GM21825 (cell line): ENCODE data around the gene FUT6.
"Not testable (repeated sequence)": the region's sequence is repeated elsewhere in the genome, so short reads cannot be mapped to it uniquely, and the experiment has no call there.

Source experiments
- ATAC-seq: cut with Tn5 transposase; IDR thresholded peaks from one replicate; pipeline ENCODE4 v1.9.1; 2021; ENCODE audit warnings: mild to moderate bottlenecking, moderate library complexity; ENCODE audit not compliant: unreplicated experiment

The FUT6 gene, protein sequence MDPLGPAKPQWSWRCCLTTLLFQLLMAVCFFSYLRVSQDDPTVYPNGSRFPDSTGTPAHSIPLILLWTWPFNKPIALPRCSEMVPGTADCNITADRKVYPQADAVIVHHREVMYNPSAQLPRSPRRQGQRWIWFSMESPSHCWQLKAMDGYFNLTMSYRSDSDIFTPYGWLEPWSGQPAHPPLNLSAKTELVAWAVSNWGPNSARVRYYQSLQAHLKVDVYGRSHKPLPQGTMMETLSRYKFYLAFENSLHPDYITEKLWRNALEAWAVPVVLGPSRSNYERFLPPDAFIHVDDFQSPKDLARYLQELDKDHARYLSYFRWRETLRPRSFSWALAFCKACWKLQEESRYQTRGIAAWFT

DNA sequence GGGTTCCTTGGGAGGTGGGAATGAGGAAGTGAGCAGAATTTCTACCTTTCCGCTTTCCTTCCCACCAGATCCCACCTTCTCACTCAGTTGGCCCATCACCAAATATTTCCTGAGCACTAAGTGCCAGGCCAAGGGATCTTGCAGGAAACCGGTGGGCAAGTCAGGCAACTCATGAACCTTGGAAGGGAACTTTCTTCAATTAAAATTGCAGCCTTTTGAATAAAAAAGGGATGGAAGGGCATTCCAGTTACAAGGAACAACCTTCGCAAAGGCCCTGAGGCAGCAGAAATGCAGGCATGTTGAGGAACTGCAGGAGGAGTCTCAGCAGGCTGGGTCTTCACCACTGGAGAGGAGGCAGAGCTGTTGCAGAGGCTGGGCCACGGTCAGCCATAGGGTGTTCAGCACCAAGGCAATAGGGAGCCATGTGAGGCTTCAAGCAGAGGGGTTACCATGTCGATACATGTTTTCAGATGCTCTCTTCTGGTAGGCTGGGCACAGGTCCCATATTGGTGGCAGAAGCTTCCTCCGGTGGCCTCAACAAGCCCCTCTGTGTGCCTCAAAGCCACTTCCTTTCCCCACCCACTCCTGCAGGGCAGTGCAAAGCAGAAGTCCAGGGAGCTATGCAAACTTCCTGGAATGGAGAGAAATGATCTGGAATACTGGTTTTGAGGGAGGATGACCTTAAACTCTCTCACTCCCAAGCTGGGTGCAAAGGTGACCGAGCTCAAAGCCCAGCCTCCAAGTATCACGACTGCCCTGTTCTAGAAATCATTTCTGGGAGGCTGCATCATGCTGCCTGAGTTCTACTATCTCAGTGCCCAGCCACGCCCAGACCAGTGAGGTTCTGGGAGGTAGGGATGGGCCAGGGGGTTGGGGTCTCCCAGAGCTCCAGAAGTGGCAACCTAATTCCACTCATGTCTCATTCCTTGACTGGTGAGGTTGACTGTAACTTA lies at the start of gene FUT6:
TSS of gene FUT6 (minus strand) at position 638 of the 953 bp plus-strand sequence. CDS start 7,135 bp downstream, outside the sequence.
- ATAC-seq, result no peak

DNA sequence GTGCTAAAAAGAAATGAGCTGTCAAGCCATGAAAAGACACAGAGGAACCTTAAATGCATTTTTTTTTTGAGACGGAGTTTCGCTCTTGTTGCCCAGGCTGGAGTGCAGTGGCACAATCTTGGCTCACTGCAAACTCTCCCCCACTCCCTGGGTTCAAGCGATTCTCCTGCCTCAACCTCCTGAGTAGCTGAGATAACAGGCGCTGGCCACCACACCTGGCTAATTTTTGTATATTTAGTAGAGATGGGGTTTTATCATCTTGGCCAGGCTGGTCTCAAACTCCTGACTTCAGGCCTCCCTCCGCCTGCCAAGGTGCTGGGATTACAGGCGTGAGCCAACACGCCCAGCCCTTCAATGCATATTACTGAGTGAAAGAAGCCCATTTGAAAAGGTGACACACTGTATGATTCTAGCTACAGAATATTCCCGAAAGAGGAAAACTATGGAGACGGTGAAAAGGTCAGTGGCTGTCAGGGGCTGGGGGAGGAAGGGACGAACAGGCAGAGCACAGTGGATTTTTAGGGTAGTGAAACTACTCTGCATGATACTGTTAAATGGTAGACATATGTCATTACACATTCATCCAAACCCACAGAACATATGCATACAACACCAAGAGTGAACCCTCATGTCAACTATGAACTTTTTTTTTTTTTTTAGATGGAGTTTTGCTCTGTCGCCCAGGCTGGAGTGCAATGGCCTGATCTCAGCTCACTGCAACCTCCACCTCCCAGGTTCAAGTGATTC lies 44.7 kb upstream of the FUT6 start:
- not testable (repeated sequence) for ATAC-seq

DNA sequence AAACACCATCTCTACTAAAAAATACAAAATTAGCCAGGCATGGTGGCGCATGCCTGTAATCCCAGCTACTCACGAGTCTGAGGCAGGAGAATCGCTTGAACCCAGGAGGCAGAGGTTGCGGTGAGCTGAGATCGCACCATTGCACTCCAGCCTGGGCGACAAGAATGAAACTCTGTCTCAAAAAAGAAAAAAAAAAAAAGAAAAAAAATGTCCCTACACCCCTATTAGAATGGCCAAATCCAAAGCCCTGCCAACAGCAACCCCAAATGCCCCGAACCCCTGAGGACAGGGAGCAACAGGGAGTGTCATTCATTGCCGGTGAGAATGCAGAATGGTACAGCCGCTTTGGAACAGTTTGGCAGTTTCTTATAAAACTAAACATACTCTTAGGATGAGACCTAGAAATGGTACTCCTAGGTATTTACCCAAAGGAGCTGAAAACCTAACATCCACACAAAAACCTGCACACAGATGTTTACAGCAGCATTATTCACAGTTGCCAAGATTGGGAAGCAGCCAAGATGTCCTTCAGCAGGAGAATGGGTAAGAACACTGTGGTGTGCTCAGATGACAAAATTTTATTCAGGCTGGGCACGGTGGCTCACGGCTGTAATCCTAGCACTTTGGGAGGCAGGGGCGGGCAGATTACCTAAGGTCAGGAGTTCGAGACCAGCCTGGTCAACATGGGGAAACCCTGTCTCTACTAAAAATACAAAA lies 43.8 kb upstream of the FUT6 start:
- not testable (repeated sequence) for ATAC-seq

DNA sequence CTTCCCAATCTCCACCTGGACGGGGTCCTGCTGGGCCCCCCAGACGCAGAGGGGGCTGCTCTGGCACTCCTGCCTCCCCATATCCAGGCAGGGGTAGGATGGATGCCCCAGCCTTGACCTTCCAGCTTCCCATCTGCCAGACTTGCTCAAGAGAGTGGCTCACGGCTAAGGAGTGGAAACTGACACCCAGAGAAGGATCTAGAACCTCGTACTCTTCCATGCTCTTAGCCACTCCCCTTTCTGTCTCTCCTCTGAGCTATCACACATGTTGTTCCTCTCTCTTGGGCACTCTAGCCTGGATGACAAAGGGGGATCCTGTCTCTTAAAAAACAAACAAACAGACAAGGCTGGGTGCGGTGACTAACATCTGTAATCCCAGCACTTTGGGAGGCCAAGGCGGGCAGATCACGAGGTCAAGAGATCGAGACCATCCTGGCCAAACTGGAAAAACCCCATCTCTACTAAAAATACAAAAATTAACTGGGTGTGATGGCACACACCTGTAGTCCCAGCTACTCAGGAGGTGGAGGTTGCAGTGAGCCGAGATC lies 43.0 kb upstream of the FUT6 start:
- ATAC-seq, result no peak

DNA sequence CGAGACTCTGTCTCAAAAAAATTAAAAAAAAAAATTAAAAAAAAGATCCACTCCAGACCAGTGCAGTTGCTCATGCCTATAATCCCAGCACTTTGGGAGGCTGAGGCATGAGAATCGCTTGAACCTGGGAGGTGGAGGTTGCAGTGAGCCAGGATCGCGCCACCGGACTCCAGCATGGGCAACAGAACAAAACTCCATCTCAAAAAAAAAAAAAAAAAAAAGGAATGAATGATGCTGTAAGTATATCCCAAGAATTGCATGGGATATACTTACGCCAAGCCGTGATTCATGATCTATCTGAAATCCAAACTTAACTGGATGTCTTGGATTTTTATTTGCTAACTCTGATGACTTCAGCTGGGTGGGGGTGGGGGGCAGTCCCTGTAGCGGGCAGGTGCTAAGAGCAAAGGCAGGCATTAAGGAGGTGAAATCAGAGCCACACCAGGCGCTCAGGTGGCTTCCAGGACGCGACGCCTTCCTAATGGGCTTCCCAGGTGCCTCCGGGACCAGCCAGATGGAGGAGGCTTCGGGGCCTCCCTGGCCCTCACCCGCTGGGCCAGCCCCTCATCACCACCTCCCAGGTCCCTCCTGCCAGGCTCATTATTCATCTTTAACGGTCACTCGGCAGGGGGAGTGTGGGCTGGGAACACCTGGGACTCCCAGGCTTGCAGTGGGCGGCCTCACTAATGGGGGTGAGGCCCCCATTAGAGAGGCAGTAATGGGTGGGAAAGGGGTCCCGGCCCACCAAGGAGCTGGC lies 42.2 kb upstream of the FUT6 start:
- no peak for ATAC-seq

DNA sequence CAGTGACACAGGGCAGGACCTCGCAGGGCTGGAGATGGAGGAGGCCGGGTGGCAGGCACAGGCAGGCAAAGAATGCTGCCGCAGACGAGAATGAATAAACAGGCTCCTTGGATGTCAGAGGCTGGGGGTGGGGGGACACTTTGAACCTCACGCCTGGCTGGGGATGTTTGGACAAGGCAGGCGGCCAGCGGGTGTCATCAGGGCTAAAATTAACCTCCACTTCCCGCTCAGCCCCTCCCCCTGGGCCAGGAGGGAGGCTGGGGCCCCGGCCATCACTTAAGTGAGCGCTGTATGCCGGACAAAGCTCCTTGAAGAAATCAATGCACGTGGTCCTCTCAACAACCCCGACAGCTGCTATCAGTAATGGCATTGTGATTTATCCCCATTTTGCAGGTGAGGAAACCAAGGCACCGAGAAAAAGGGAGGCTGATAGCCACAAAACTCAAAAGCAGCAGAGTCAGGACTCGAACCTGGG lies 41.1 kb upstream of the FUT6 start:
- no peak for ATAC-seq

DNA sequence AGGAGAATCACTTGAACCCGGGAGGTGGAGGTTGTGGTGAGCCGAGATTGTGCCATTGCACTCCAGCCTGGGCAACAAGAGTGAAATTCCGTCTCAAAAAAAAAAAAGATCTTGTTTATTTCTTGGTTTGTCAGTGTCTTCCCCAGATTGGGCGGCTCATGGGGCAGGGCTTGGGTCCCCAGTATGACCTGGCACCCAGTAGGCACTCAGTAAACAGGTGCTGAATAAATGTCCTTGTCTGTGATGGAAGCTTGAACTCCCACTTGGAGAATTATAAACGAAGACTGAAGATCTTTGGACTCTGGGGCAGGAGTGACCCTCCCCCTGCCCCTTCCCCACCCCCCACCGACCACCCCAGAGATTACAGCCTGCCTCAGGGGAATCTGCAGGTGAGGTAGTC lies 40.7 kb upstream of the FUT6 start:
- ATAC-seq, result no peak

DNA sequence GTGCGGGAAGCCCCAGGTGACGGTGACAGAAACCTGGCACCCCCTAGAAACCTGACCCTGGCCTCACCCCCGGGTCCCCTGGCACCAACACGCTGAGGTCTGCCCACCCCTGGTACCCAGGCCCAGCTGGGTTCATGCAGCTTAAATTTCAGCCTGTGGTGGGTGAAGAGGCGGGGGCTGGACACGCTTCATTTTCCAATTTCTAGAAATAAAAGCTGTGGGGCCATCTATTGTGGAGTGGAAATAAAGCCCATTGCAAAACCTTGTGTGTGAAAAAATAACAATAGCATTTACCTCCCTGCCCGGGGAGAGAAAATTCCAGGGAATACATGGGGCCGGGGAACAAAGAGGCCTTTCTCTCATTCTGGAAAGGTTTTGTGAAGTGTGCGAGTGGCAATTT lies 38.4 kb upstream of the FUT6 start:
- no peak for ATAC-seq

DNA sequence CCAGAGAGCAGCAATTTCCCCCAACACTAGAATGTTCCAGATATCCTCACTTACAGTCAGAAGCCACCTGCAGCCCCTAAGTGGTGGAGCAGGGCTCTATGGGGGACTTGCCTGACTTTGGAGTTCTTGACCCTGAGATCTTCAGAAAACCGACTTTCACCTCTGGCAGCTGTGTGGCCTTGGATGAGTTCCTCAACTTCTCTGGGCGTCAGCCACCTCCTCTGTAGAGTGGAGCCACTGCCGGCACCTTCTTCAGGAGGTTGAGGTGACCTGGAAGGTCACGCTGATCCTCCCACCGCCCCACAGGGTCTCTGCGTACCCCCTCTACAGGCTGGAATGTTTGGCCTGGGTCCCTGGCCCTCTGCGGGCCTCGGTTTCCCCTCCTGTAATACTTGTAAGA lies 37.9 kb upstream of the FUT6 start:
- no peak for ATAC-seq

DNA sequence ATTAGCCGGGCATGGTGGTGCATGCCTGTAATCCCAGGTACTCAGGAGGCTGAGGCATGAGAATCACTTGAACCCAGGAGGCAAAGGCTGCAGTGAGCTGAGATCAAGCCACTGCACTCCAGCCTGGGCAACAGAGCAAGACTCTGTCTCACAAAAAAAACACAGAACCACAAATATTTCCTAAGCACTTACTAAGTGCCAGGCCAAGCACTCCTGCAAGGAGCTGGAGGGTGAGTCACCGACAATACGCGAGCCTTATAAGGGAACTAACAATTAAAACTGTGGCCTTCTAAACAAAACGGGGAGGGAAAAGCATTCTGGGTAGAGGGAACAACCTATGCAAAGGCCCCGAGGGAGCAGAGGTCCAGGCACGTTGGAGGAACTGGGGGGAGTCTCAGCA lies 35.0 kb upstream of the FUT6 start:
- ATAC-seq, result not testable (repeated sequence)

DNA sequence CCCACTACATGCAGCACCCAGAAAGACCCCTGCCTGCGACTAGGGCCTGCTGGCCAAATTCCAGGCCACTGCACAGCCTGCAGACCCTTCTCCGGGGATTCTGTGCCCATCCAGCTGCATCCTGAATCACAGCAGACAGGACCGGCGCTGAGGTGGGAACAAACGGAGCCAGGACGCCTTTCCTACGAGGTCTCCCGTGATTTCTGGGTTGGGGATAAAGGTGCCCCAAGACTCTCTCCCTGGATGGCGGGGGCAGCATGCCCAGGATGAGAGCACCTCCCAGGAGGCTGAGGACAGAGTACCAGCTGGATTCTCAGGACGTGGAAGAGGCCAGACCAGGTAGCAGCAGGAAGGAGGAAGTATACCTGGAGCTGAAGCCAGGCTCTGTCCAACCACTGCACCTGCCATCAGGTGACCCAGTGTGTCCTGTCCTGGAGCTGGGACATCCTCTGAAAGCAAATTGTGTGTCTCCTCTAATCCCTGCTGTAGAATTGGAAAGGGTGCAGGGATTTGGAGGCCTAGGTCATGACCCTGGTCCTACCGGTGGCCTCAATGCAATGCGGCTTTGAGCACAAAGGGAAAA lies 34.2 kb upstream of the FUT6 start:
- ATAC-seq, result no peak

DNA sequence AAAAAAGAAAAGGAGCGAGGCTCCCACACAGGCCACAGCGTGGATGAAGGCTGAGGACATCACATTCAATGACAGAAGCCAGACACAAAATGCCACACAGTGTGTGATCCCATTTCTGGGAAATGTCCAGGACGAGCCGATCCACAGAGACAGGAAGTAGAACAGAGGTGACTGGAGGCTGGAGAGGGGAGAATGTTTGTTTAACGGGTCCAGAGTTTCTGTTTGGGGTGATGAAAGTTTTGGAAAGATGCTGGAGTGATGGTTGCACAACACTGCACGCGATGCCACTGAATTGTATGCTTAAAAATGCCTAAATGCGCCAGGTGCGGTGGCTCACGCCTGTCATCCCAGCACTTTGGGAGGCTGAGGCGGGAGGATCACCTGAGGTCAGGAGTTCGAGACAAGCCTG lies 31.5 kb upstream of the FUT6 start:
- no peak for ATAC-seq

DNA sequence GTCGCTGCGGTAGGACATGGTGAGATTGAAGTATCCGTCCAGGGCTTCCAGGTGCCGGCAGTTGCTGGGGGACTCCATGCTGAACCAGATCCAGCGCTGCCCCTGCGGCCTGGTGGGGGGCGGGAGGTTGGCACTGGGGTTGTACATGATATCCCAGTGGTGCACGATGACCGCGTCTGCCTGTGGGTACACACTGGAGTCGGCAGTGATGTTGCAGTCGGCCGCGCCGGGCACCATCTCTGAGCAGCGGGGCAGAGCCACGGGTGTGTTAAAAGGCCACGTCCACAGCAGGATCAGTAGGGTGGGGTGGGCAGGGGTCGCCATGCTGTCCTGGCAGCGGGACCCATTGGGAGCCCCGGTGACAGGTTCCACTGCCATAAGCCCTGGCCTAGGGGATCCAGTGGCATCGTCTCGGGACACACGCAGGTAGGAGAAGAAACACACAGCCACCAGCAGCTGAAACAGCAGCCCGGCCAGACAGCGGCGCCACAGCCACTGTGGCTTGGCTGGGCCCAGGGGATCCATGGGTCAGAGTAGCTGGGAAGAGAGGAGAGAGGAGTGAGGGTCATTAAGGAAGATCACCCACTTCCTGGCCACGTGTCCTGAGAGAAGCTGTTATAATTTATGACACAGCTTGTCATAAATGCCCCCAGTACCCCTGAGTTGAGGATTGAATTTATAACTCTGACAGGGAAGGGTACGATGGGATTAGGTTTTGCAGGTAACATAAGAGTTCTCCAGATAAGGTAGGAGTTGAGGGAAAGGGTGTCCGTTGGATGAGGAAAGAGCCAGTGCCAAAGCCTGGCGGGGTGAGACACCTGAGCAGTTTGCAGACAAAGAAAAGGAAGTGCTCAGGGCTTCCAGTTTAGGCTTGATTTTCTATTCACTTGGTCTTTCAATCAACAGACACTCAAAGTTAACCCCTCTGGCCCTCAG lies 28.0 kb upstream of the FUT6 start:
- ATAC-seq, result no peak

DNA sequence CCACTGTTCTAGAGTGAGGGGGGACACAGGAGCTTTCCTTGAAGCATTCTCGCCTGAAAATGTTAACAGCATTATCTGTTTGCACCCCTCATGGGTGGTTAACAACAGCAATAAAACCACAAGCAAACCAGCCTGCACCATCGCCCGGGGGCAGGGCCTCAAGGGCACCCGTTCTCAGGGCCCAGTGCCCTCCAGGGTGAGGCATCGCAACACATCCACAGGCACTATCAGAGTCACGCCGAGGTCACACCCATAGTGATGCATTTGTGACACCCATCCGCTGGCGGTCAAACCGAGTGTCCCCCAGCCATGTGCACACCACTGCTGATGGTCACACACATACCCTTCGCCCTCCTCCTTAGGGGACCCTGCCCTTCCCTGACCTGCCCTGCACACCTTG lies 26.3 kb upstream of the FUT6 start:
- ATAC-seq, result no peak

DNA sequence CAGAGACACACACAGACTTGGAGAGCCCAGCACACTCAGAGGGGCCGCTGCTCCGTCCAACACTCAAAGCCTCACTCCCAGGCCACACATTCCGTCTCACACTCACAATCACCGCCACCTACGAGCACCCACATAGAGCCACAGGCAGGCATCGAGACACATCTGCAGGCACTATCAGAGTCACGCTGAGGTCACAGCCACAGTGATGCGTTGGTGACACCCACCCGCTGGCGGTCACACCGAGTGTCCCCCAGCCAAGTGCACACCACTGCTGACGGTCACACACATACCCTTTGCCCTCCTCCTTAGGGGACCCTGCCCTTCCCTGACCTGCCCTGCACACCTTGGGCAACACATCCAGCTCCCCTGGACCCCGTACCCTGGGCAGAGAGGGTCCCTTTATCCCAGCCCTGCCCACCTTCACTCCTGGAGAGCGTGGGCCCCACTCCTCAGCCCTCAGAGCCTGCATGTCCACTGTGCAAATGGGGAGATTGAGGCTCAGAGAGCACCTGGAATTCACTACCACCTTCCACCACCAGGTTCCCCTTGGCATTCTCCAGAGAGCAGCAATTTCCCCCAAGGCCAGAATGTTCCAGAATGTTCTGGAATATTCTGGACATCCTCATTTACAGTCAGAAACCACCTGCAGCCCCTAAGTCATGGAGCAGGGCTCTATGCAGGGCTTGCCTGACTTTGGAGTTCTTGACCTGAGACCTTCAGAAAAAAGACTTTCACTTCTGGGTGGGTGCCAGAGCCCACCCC lies 25.4 kb upstream of the FUT6 start:
- ATAC-seq, result no peak

DNA sequence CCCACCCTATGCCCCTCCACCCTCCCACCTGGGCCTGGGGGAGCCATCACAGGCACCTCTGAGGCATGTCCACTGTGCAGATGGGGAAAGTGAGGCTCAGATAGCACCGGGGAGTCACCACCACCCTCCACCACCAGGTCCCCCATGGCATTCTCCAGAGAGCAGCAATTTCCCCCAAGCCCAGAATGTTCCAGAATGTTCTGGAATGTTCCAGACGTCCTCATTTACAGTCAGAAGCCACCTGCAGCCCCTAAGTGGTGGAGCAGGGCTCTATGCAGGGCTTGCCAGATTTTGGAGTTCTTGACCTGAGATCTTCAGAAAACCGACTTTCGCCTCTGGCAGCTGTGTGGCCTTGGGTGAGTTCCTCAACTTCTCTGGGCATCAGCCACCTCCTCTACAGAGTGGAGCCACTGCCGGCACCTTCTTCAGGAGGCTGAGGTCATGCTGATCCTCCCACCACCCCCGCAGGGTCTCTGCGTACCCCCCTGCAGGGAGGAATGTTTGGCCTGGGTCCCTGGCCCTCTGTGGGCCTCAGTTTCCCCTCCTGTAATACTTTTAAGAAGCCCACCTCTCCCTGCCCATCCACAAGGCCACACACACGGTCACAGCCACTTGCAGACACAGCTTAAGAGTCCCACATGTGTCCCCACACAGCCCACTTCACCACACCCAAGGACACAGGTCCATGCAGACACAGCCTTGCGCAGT lies 24.7 kb upstream of the FUT6 start:
- no peak for ATAC-seq
